Keratinocyte (primary cell): ENCODE results near the gene WDFY1. TPM values are rescaled to one million over a fixed set of nuclear protein-coding genes. Genes with fewer than 3 reads are reported as not detected.

Experiments used
- DNase-seq: peaks from one replicate; pipeline ENCODE4 v3.0.0-alpha.2; 2011; ENCODE audit warnings: low read depth, missing footprints, low spot score
- FAIRE-seq: peaks from 2 replicates; lab custom pipeline; 2011; peaks lifted over from hg19 to GRCh38; lab: Jason Lieb, UNC
- H2AFZ ChIP-seq: 2 replicates; pipeline ENCODE4 v1.6.0; 2012; ENCODE audit warnings: low read length, control low read depth, inconsistent platforms; ENCODE audit not compliant: control insufficient read depth
- H3K27ac ChIP-seq: 2 replicates; pipeline ENCODE4 v1.5.1; 2011; ENCODE audit warnings: low read length; ENCODE audit not compliant: control insufficient read depth, insufficient read depth
- H3K27me3 ChIP-seq: 3 replicates; pipeline ENCODE4 v1.6.0; 2011; ENCODE audit warnings: low read length; ENCODE audit not compliant: control insufficient read depth, insufficient read depth; ENCODE audit errors: extremely low read depth
- H3K36me3 ChIP-seq, 2 experiments: 2 replicates in 1 of 2; 3 replicates in 1 of 2; pipeline ENCODE4 v1.5.1; 2011; ENCODE audit warnings: low read length in 2 of 2, mild to moderate bottlenecking in 1 of 2; ENCODE audit not compliant: control insufficient read depth in 2 of 2, insufficient read depth in 2 of 2; ENCODE audit errors: extremely low read depth in 1 of 2
- H3K4me1 ChIP-seq: 3 replicates; pipeline ENCODE4 v1.5.1; 2011; ENCODE audit warnings: low read length; ENCODE audit not compliant: control insufficient read depth, insufficient read depth; ENCODE audit errors: extremely low read depth
- H3K4me2 ChIP-seq: 3 replicates; pipeline ENCODE4 v1.6.0; 2011; ENCODE audit warnings: low read depth, low read length; ENCODE audit not compliant: control insufficient read depth, insufficient read depth; ENCODE audit errors: extremely low read depth
- H3K4me3 ChIP-seq, 3 experiments: fragments of 200-600 bp in 1 of 3; sonication (generic) in 1 of 3; 2 replicates in 2 of 3; 3 replicates in 1 of 3; pipeline ENCODE4 v1.5.1; 2011 to 2016; ENCODE audit warnings: low read length in 3 of 3, mild to moderate bottlenecking in 3 of 3, control low read depth in 2 of 3, inconsistent platforms in 1 of 3, low read depth in 1 of 3, mixed read lengths in 1 of 3, mixed run types in 1 of 3, moderate library complexity in 1 of 3; ENCODE audit not compliant: control insufficient read depth in 2 of 3, insufficient read depth in 2 of 3; ENCODE audit errors: extremely low read depth in 1 of 3
- H3K79me2 ChIP-seq: 2 replicates; pipeline ENCODE4 v1.6.0; 2012; ENCODE audit warnings: low read length; ENCODE audit not compliant: control insufficient read depth, insufficient read depth
- H3K9ac ChIP-seq: 3 replicates; pipeline ENCODE4 v1.6.0; 2011; ENCODE audit warnings: low read length; ENCODE audit not compliant: control insufficient read depth, insufficient read depth; ENCODE audit errors: extremely low read depth
- H3K9me1 ChIP-seq: 3 replicates; pipeline ENCODE4 v1.6.0; 2011; ENCODE audit warnings: low read length; ENCODE audit not compliant: control insufficient read depth, insufficient read depth; ENCODE audit errors: extremely low read depth
- H3K9me3 ChIP-seq: 2 replicates; pipeline ENCODE4 v1.5.1; 2012; ENCODE audit warnings: low read depth, low read length; ENCODE audit not compliant: control insufficient read depth
- H4K20me1 ChIP-seq: 3 replicates; pipeline ENCODE4 v1.6.0; 2011; ENCODE audit warnings: low read length; ENCODE audit not compliant: control insufficient read depth, insufficient read depth; ENCODE audit errors: extremely low read depth
- CTCF ChIP-seq, 3 experiments: IDR thresholded peaks in 1 of 3; conservative IDR thresholded peaks in 1 of 3; optimal IDR thresholded peaks in 1 of 3; 2 replicates in 2 of 3; 3 replicates in 1 of 3; pipeline versions ENCODE3 to v1.5.1; 2011; ENCODE audit warnings: low read length in 3 of 3, mild to moderate bottlenecking in 3 of 3, moderate library complexity in 2 of 3, control low read depth in 1 of 3, inconsistent platforms in 1 of 3; ENCODE audit not compliant: insufficient read depth in 2 of 3; ENCODE audit errors: extremely low read depth in 1 of 3
- EZH2 ChIP-seq: IDR thresholded peaks from one replicate; pipeline ENCODE4 v1.6.1; 2012; ENCODE audit warnings: inconsistent platforms, mild to moderate bottlenecking, low read length, moderate library complexity
- dilution Hi-C: fragments of 300-500 bp; cut with MboI; formaldehyde crosslinking; loops from one replicate; pipeline ENCODE4 v1.7.0; 2020; ENCODE audit warnings: low sequenced_read_pairs; ENCODE audit not compliant: extremely low pct_ligation_motif_present
- polyA plus RNA-seq, 5 experiments: library from polyadenylated mRNA; depleted of rRNA in 3 of 5; stranded (reverse) in 3 of 5; stranded (forward) in 1 of 5; unstranded in 1 of 5; fragments of >200 nt; gene quantifications; 1 replicate in 1 of 5; 2 replicates in 3 of 5; 3 replicates in 1 of 5; pipeline versions ENCODE4 v1.2.1 to v1.2.3, GENCODE V29; 2011 to 2012; ENCODE audit warnings: missing spikeins in 2 of 5, low read depth in 1 of 5, low replicate concordance in 1 of 5

The WDFY1 gene
- polyA plus RNA-seq, 1 donor (not counting 4 experiments of a cell fraction or from before 2014, with no cell fraction given): 54.9 TPM

- Histone ChIP-seq H3K9ac (no peak overlapping the region), H3K9me1 (no peaks in the 10 kb centered on the region), H3K79me2 (no peaks in the 10 kb centered on the region), H3K4me2 (no peak overlapping the region), H3K4me1 (peaks cover 9% of the 10 kb centered on the region), H3K36me3 (peaks cover 0 to 1% of the 10 kb centered on the region in 2 experiments), H3K27ac (no peak overlapping the region), H3K9me3 (no peaks in the 10 kb centered on the region), H3K4me3 (no peak overlapping the region), H2AFZ (no peak overlapping the region), H4K20me1 (no peaks in the 10 kb centered on the region), H3K27me3 (no peaks in the 10 kb centered on the region)
- dilution Hi-C loops: no loop called here
- FAIRE-seq: no peak
- no peak for TF ChIP-seq EZH2
- no peak for TF ChIP-seq CTCF (optimal IDR thresholded peaks at IDR 0.05 in 1 of 3, IDR thresholded peaks at IDR 0.05 in 1 of 3, conservative IDR thresholded peaks at IDR 0.05 in 1 of 3; ENCODE audit: extremely low read depth in 1 of 3, insufficient read depth in 2 of 3, low read length in 3 of 3)
- no peak for DNase-seq
These were observed 89.1 kb downstream of the WDFY1 start for GRCh38 chr2:223856021-223856420.

GRCh38 chr2:223855426-223855825, 89.7 kb downstream of the WDFY1 start:
- peaks cover 3% of the 10 kb centered on the region for H3K4me1 ChIP-seq
- TF ChIP-seq CTCF (optimal IDR thresholded peaks at IDR 0.05 in 1 of 3, IDR thresholded peaks at IDR 0.05 in 1 of 3, conservative IDR thresholded peaks at IDR 0.05 in 1 of 3; ENCODE audit: extremely low read depth in 1 of 3, insufficient read depth in 2 of 3, low read length in 3 of 3) (no peak), EZH2 (no peak)
- FAIRE-seq (no peak), DNase-seq (no peak)
- H3K4me2 ChIP-seq: no peak overlapping the region
- H3K79me2 ChIP-seq: no peaks in the 10 kb centered on the region
- H3K9ac ChIP-seq: no peak overlapping the region
- H3K9me3 ChIP-seq: no peaks in the 10 kb centered on the region
- dilution Hi-C loops: no loop called here
- H3K27ac ChIP-seq: no peak overlapping the region
- H3K9me1 ChIP-seq: no peaks in the 10 kb centered on the region
- no peaks in the 10 kb centered on the region for H4K20me1 ChIP-seq
- H2AFZ ChIP-seq: no peak overlapping the region
- peaks cover 0 to 1% of the 10 kb centered on the region in 2 experiments for H3K36me3 ChIP-seq
- no peak overlapping the region for H3K4me3 ChIP-seq
- H3K27me3 ChIP-seq: no peaks in the 10 kb centered on the region
